ENCODE data around the gene RBPJL. TPM values are rescaled to one million over a fixed set of nuclear protein-coding genes. Genes with fewer than 3 reads are reported as not detected.

The RBPJL gene
- total and polyA plus RNA-seq, 2 of the 13 experiments (the other 11 are each of a cell fraction or from before 2014, with no cell fraction given): not detected

GRCh38 chr20:45341939-45342854 is 35.6 kb downstream of the RBPJL start (continued):
- TF ChIP-seq ZKSCAN8 (CRISPR knock-in tag; IDR thresholded peaks at IDR 0.05; ENCODE audit: borderline replicate concordance) (no peak), CHD2 (IDR thresholded peaks at IDR 0.05; ENCODE audit: low read depth, low read length) (0 out of 2 replicates have a peak, but pooled peaks have one; percentile 27), BCL6 (CRISPR knock-in tag; IDR thresholded peaks at IDR 0.05) (peak; percentile 58; the same call in 1 of the 2 replicates), ZNF101 (CRISPR knock-in tag; IDR thresholded peaks at IDR 0.05; ENCODE audit: borderline replicate concordance, low read depth) (no peak), JUN (CRISPR knock-in tag; IDR thresholded peaks at IDR 0.05) (peak; percentile 62; the same call in 1 of the 2 replicates), PATZ1 (CRISPR knock-in tag; IDR thresholded peaks at IDR 0.05) (peak; percentile 16; the same call in 1 of the 2 replicates), ARNT (IDR thresholded peaks at IDR 0.05) (no peak), ZNF687 (CRISPR knock-in tag; IDR thresholded peaks at IDR 0.05) (peak; percentile 93), ZNF24 (IDR thresholded peaks at IDR 0.05) (no peak), KDM4B (CRISPR knock-in tag; IDR thresholded peaks at IDR 0.05) (no peak; the same call in 1 of the 2 replicates), POGZ (CRISPR knock-in tag; IDR thresholded peaks at IDR 0.05) (peak; percentile 69; the same call in 1 of the 2 replicates), SRF (IDR thresholded peaks at IDR 0.05; ENCODE audit: low read depth, low read length) (no peak), RORA (CRISPR knock-in tag; IDR thresholded peaks at IDR 0.05) (no peak), PHF8 (CRISPR knock-in tag; IDR thresholded peaks at IDR 0.05) (no peak; the same call in 1 of the 2 replicates), WIZ (CRISPR knock-in tag; IDR thresholded peaks at IDR 0.05) (no peak; the same call in 1 of the 2 replicates), NFATC3 (CRISPR knock-in tag; IDR thresholded peaks at IDR 0.05) (no peak), ZSCAN5A (CRISPR knock-in tag; IDR thresholded peaks at IDR 0.05; ENCODE audit: borderline replicate concordance) (0 out of 2 replicates have a peak, but pooled peaks have one; percentile 48), ATF3 (CRISPR knock-in tag; IDR thresholded peaks at IDR 0.05) (no peak; the same call in 1 of the 2 replicates), HDAC2 (CRISPR knock-in tag; IDR thresholded peaks at IDR 0.05) (peak; percentile 74), KLF13 (CRISPR knock-in tag; IDR thresholded peaks at IDR 0.05) (no peak), SOX13 (IDR thresholded peaks at IDR 0.05) (0 out of 2 replicates have a peak, but pooled peaks have one; percentile 20), SOX13 (CRISPR knock-in tag; conservative IDR thresholded peaks at IDR 0.05 in 1 of 2, IDR thresholded peaks at IDR 0.05 in 1 of 2) (peak in 1 of 2 experiments; percentile 69; a peak in 2 of 4 replicates)

Measured in HepG2 (cell line).